DOHH2 (cell line): ENCODE data around the gene IGFL2.

Source experiments
- H3F3A ChIP-seq: fragments of 200-600 bp; sonication (generic), shearing (Covaris generic); 2 replicates; pipeline ENCODE4 v1.6.0; 2016; ENCODE audit warnings: antibody characterized with exemption, mild to moderate bottlenecking; ENCODE audit not compliant: control insufficient read depth, insufficient read depth
- H3K27ac ChIP-seq: fragments of 200-600 bp; sonication (generic); 2 replicates; pipeline ENCODE4 v1.5.1; 2014; ENCODE audit warnings: low read depth, mild to moderate bottlenecking, low read length, moderate library complexity
- H3K27me3 ChIP-seq: fragments of 200-600 bp; sonication (generic); 2 replicates; pipeline ENCODE4 v1.6.1; 2014; ENCODE audit warnings: mild to moderate bottlenecking, low read length, mixed read lengths; ENCODE audit not compliant: control insufficient read depth
- H3K36me3 ChIP-seq: fragments of 200-600 bp; sonication (generic); 2 replicates; pipeline ENCODE4 v1.6.1; 2014; ENCODE audit warnings: mild to moderate bottlenecking, low read length, moderate library complexity, mixed read lengths; ENCODE audit not compliant: control insufficient read depth
- H3K4me1 ChIP-seq: fragments of 200-600 bp; sonication (generic); 2 replicates; pipeline ENCODE4 v1.6.1; 2014; ENCODE audit warnings: mild to moderate bottlenecking, low read length, mixed read lengths; ENCODE audit not compliant: control insufficient read depth
- H3K4me2 ChIP-seq: fragments of 200-600 bp; sonication (generic); 2 replicates; pipeline ENCODE4 v1.6.0; 2014; ENCODE audit warnings: mild to moderate bottlenecking, low read length, moderate library complexity
- H3K4me3 ChIP-seq: fragments of 200-600 bp; sonication (generic); 2 replicates; pipeline ENCODE4 v1.5.1; 2014; ENCODE audit warnings: mild to moderate bottlenecking, low read length, mixed read lengths
- H3K79me2 ChIP-seq: fragments of 200-600 bp; sonication (generic); 2 replicates; pipeline ENCODE4 v1.6.1; 2014; ENCODE audit warnings: mild to moderate bottlenecking, low read length, mixed read lengths; ENCODE audit not compliant: control insufficient read depth
- H3K9me2 ChIP-seq: fragments of 200-600 bp; sonication (generic); replicated peaks from 2 replicates; pipeline ENCODE4 v1.6.1; 2014; ENCODE audit warnings: mild to moderate bottlenecking, low read length, mixed read lengths; ENCODE audit not compliant: control insufficient read depth
- H3K9me3 ChIP-seq: fragments of 200-600 bp; sonication (generic); 2 replicates; pipeline ENCODE4 v1.6.1; 2014; ENCODE audit warnings: antibody characterized with exemption, low read length, mixed read lengths; ENCODE audit not compliant: control insufficient read depth, insufficient read depth
- H4K20me1 ChIP-seq: fragments of 200-600 bp; sonication (generic); 2 replicates; pipeline ENCODE4 v1.6.0; 2014; ENCODE audit warnings: low read depth, mild to moderate bottlenecking, antibody characterized with exemption, low read length, moderate library complexity; ENCODE audit not compliant: control insufficient read depth, insufficient read depth
- CTCF ChIP-seq: fragments of 200-600 bp; sonication (generic); IDR thresholded peaks from one replicate; pipeline ENCODE4 v1.5.1; 2014; ENCODE audit warnings: antibody characterized with exemption, mild to moderate bottlenecking, low read depth, low read length; ENCODE audit not compliant: poor library complexity, severe bottlenecking
- EZH2phosphoT487 ChIP-seq: fragments of 200-600 bp; sonication (generic); IDR thresholded peaks from 2 replicates; pipeline ENCODE4 v1.6.1; 2017; ENCODE audit warnings: borderline replicate concordance, mild to moderate bottlenecking, antibody characterized with exemption, low read length, moderate library complexity, mixed read lengths

The IGFL2 gene

GRCh38 chr19:46198756-46199155, 50.7 kb downstream of the IGFL2 start:
- H3F3A ChIP-seq = no peaks in the 10 kb centered on the region
- H3K9me3 ChIP-seq = no peaks in the 10 kb centered on the region
- peaks cover 5% of the 10 kb centered on the region; the same call in 1 of the 2 replicates for H3K27me3 ChIP-seq
- TF ChIP-seq EZH2phosphoT487 (no peak), CTCF (no peak)
- H3K4me1 ChIP-seq = no peaks in the 10 kb centered on the region
- H3K27ac ChIP-seq = no peak overlapping the region
- no peaks in the 10 kb centered on the region for H3K36me3 ChIP-seq
- no peak overlapping the region for H3K4me3 ChIP-seq
- H3K9me2 ChIP-seq = no peaks in the 10 kb centered on the region
- H3K4me2 ChIP-seq = no peak overlapping the region
- no peaks in the 10 kb centered on the region for H3K79me2 ChIP-seq
- no peaks in the 10 kb centered on the region for H4K20me1 ChIP-seq

- Histone ChIP-seq H3K9me2 (no peaks in the 10 kb centered on the region), H3K79me2 (no peaks in the 10 kb centered on the region), H3K4me2 (no peak overlapping the region), H3K27me3 (peaks cover 3% of the 10 kb centered on the region; the same call in 1 of the 2 replicates), H4K20me1 (no peaks in the 10 kb centered on the region), H3K4me1 (no peaks in the 10 kb centered on the region), H3K9me3 (no peaks in the 10 kb centered on the region), H3K4me3 (no peak overlapping the region), H3K36me3 (no peaks in the 10 kb centered on the region), H3K27ac (no peak overlapping the region), H3F3A (no peaks in the 10 kb centered on the region)
- TF ChIP-seq CTCF (no peak), EZH2phosphoT487 (no peak)
Observed at GRCh38 chr19:46201454-46202310, 53.6 kb downstream of the IGFL2 start.

- Histone ChIP-seq H3K9me3 (no peaks in the 10 kb centered on the region), H3K27me3 (peaks cover 3% of the 10 kb centered on the region; the same call in 1 of the 2 replicates), H3K4me2 (no peak overlapping the region), H4K20me1 (no peaks in the 10 kb centered on the region), H3K4me1 (no peaks in the 10 kb centered on the region), H3F3A (no peaks in the 10 kb centered on the region), H3K4me3 (no peak overlapping the region), H3K27ac (no peak overlapping the region), H3K9me2 (no peaks in the 10 kb centered on the region), H3K79me2 (no peaks in the 10 kb centered on the region), H3K36me3 (no peaks in the 10 kb centered on the region)
- TF ChIP-seq CTCF (no peak), EZH2phosphoT487 (no peak)
Observed at GRCh38 chr19:46202426-46202825, 54.4 kb downstream of the IGFL2 start.
